Measurements from ENCODE around the gene MMP15.
"Not testable (repeated sequence)": the region's sequence is repeated elsewhere in the genome, so short reads cannot be mapped to it uniquely, and the experiment has no call there.

The MMP15 gene

DNA sequence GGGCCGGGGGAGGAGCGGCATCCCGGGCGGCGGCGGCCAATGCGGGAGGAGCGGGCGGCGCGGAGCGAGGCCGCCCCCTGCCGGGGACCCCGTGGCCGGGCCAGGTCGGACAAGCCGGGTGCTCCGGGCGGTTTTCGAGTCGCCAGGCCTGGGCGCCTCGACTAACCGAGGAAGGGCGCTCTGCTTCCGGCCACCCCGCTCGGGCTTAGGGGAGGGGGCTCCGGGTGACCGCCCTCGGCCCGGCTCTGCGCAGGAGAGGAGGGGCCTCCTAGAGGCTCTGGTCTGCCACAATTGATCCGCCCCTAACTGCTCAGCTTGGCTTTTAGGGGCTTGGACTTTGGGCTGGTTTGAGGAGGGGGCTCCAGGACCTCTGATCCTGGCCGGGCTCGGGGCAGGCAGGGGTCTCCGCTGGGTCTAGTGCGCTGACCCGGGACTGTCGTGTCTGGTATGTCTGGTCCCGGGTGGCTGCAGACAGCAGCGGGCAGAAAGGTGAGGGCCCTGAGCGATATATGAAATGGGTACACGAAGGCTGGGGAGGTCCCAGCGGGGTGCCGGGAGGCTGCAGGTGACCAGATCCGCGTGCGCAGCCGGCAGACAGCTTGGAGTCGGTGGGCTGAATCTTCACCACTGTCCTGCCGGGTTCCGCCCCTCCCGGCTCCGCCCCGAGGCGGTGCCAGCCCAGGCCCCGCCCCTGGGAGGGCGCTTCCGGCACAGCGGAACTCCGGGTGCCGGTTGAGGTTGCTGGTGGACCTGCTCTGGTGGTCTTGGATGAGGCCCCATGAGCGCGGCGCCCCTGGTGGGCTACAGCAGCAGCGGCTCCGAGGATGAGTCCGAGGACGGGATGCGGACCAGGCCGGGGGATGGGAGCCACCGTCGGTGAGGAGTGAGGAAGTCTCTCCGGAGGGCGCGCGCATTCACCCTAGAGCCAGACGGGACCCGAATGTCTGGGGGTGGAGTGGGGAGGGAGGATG lies 24.6 kb upstream of the MMP15 start, which contains the start of gene USB1:
Gene USB1 (plus strand): TSS at position 702 of the 971 bp plus-strand sequence. CDS start 77 bp downstream, at position 779.
- H3K4me2 ChIP-seq: peak within 1 kb of the TSS; percentile 100
- H3K4me3 ChIP-seq: peak within 1 kb of the TSS; percentile 75
- H3K27me3 ChIP-seq: no peaks in the 10 kb centered on the region
- peak within 1 kb of the TSS; percentile 86 for H3K9ac ChIP-seq
- H3K27ac ChIP-seq: peak within 1 kb of the TSS; percentile 84
- no peaks in the 10 kb centered on the region; the same call in 1 of the 2 replicates for H3K9me3 ChIP-seq
- peaks cover 52% of the 10 kb centered on the region for H3K4me1 ChIP-seq
- peaks cover 46% of the 10 kb centered on the region for H3K36me3 ChIP-seq
- TF ChIP-seq Cebpa-rat (IDR thresholded peaks at IDR 0.05): no peak
- peaks cover 45% of the 10 kb centered on the region for H4K20me1 ChIP-seq

DNA sequence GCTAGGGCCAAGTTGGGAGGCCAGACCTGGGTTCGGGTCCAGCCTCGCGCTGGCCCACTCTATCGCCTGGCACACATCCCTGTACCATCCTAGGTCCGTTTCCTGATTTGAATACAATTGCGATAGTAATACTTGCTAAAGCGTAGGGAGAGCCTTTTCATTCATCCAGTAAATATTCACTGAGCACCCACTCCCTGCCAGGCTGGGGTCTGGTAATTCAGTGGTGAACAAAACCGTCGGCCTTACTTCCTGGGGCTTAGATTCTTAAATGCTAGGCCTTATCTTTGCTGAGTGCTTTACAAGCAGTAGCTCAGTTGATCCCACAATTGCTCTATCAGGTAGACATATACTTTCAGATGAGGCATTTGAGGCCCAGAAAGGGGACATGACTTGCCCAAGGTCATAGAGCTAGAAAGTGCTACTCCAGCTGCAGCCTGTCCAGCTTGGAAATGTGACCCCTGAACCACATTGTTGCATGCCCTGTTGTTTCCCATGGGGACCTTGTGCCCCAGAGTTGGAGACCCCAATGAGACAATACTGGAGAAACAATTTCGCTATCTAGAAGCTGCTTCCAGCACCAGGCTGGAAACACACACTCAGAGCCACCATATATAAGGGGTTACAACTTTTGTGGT lies 23.7 kb upstream of the MMP15 start:
- Histone ChIP-seq H3K4me3 (peak overlapping the region; percentile 75), H3K36me3 (peaks cover 45% of the 10 kb centered on the region), H3K9ac (peak overlapping the region; percentile 86), H3K4me2 (peak overlapping the region; percentile 100), H3K27me3 (no peaks in the 10 kb centered on the region), H3K27ac (peak overlapping the region; percentile 84), H4K20me1 (peaks cover 36% of the 10 kb centered on the region), H3K4me1 (peaks cover 52% of the 10 kb centered on the region), H3K9me3 (peaks cover 5% of the 10 kb centered on the region)
- no peak for TF ChIP-seq Cebpa-rat (IDR thresholded peaks at IDR 0.05)

DNA sequence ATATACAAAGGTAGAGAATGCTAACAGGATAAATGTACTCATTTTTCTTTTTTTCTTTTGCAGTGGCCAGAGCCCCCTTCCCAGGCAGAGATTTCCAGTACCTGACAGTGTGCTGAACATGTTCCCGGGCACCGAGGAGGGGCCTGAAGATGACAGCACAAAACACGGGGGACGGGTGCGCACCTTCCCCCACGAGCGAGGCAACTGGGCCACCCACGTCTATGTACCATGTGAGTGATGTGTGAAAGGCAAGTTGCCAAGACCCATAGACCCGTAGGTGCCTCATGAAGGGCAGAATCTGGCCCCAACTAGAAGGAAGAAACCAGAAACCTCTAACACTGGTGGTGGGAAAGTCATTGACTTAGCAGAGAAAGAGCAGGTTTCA lies 23.1 kb upstream of the MMP15 start:
- peaks cover 40% of the 10 kb centered on the region for H3K36me3 ChIP-seq
- peak overlapping the region; percentile 100 for H3K4me2 ChIP-seq
- H3K27me3 ChIP-seq: no peaks in the 10 kb centered on the region
- H3K27ac ChIP-seq: no peak overlapping the region
- H3K9me3 ChIP-seq: peaks cover 5% of the 10 kb centered on the region
- peaks cover 52% of the 10 kb centered on the region for H3K4me1 ChIP-seq
- H3K4me3 ChIP-seq: no peak overlapping the region
- 0 out of 2 replicates have a peak overlapping the region, but pooled peaks have one; percentile 86 for H3K9ac ChIP-seq
- peaks cover 31% of the 10 kb centered on the region for H4K20me1 ChIP-seq
- TF ChIP-seq Cebpa-rat (IDR thresholded peaks at IDR 0.05): no peak

DNA sequence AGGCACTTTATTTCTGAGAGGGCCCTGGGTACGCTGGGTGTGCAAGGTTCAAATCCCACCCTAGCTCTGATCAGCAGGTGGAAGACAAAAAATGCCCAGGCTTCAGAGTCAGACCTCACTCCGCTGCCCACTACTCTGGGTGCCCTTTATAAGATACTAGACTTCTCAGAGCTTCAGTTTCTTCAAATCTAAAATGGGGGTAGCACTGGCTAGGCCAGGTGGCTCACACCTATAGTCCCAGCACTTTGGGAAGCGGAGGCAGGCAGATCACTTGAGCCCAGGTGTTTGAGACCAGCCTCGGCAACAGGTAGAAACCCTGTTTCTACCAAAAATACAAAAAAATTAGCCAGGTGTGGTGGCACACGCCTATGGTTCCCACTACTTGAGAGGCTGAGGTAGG lies 22.6 kb upstream of the MMP15 start:
- Histone ChIP-seq H3K36me3 (peaks cover 35% of the 10 kb centered on the region), H3K27ac (no peak overlapping the region), H4K20me1 (peaks cover 25% of the 10 kb centered on the region), H3K4me3 (no peak overlapping the region), H3K9me3 (peaks cover 5% of the 10 kb centered on the region), H3K4me2 (no peak overlapping the region), H3K4me1 (peaks cover 50% of the 10 kb centered on the region), H3K9ac (no peak overlapping the region), H3K27me3 (no peaks in the 10 kb centered on the region)
- no peak for TF ChIP-seq Cebpa-rat (IDR thresholded peaks at IDR 0.05)

DNA sequence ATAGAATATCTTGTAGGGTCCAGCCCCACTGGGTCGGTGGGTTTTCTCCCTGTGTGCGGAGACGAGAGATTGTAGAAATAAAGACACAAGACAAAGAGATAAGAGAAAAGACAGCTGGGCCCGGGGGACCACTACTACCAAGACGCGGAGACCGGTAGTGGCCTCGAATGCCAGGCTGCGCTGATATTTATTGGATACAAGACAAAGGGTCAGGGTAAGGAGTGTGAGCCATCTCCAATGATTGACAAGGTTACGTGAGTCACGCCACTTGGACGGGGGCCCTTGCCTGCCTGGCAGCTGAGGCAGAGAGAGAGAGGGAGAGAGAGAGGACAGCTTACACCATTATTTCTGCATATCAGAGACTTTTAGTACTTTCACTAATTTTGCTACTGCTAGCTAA lies 20.8 kb upstream of the MMP15 start:
- not testable (repeated sequence) for H3K9me3 ChIP-seq, H3K9ac ChIP-seq, H3K27me3 ChIP-seq, H3K4me3 ChIP-seq, H4K20me1 ChIP-seq, H3K27ac ChIP-seq
- peaks cover 35% of the 10 kb centered on the region for H3K36me3 ChIP-seq
- H3K4me1 ChIP-seq: peaks cover 32% of the 10 kb centered on the region
- peak overlapping the region; percentile 66 for H3K4me2 ChIP-seq

DNA sequence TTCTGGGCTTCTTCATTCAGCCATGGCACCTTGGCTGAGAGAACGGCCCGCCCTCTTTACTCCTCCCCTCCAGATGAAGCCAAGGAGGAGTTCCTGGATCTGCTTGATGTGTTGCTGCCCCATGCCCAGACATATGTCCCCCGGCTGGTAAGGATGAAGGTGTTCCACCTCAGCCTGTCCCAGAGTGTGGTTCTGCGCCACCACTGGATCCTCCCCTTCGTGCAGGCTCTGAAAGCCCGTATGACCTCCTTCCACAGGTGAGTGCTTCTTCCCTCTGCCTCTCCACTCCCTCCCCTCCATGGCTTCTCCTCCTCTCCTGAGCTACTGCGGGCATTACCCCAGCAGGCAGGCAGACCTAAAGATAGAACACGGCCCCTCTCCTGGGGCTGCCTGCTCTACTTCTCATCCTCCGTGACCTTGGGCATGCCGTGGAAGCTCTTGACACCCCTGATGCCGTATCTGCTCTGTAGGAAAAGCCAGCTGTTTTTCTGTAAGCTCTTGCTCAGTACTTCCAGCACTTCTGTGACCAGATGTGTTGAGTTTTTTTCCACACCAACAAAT lies 15.6 kb upstream of the MMP15 start:
- TF ChIP-seq Cebpa-rat (IDR thresholded peaks at IDR 0.05): no peak
- no peaks in the 10 kb centered on the region for H4K20me1 ChIP-seq
- H3K4me3 ChIP-seq: no peak overlapping the region
- peaks cover 5% of the 10 kb centered on the region for H3K9me3 ChIP-seq
- H3K27ac ChIP-seq: no peak overlapping the region
- H3K4me1 ChIP-seq: peaks cover 2% of the 10 kb centered on the region
- H3K9ac ChIP-seq: no peak overlapping the region
- peaks cover 57% of the 10 kb centered on the region for H3K36me3 ChIP-seq
- H3K4me2 ChIP-seq: no peak overlapping the region
- H3K27me3 ChIP-seq: no peaks in the 10 kb centered on the region

DNA sequence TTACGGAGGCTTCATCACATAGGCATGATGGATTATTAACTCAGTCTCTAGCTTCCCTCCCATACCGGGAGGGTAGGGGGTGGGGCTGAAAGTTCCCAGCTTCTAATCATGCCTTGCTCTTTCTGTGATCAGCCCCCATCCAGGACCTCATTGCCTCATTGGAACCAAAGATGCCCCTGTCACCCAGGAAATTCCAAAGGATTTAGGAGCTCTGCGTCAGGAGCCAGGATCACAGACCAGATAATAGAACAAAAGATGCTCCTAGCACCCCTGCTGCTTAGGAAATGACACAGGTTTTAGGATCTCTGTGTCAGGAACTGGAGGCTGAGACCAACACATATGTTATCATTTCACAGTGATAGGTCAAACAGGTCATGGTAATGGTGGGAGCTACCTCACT lies 14.7 kb upstream of the MMP15 start:
- Histone ChIP-seq H3K4me3 (no peak overlapping the region), H3K4me1 (no peaks in the 10 kb centered on the region), H3K36me3 (peaks cover 56% of the 10 kb centered on the region), H3K9me3 (peaks cover 5% of the 10 kb centered on the region), H4K20me1 (0 out of 2 replicates have a peak, but pooled peaks cover under 1% of the 10 kb centered on the region), H3K27me3 (no peaks in the 10 kb centered on the region), H3K4me2 (no peak overlapping the region), H3K27ac (no peak overlapping the region), H3K9ac (no peak overlapping the region)
- TF ChIP-seq Cebpa-rat (IDR thresholded peaks at IDR 0.05): no peak

DNA sequence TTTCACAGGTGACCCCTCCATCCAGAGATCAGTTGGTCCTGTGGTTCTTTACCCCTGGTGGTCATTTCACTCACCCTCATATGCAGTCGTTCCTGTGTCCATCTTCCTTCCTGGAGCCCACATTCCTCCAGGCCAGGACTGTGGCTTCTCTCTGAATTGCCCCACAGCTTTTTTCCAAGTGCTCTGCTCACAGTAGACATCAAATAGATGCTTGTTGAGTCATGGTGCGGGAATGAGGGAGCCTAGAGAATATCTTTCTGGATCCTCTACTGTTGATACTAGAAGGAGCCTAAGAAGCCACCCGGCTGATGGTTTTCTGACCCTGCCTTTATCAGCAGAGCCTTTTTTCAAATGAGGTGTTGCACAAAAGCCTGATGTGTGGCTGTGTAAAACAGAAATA lies 13.9 kb upstream of the MMP15 start:
- Histone ChIP-seq H3K4me3 (no peak overlapping the region), H3K4me1 (no peaks in the 10 kb centered on the region), H3K4me2 (no peak overlapping the region), H4K20me1 (0 out of 2 replicates have a peak, but pooled peaks cover 8% of the 10 kb centered on the region), H3K27ac (no peak overlapping the region), H3K27me3 (no peaks in the 10 kb centered on the region), H3K9me3 (peaks cover under 1% of the 10 kb centered on the region; the same call in 1 of the 2 replicates), H3K9ac (no peak overlapping the region), H3K36me3 (peaks cover 51% of the 10 kb centered on the region)
- TF ChIP-seq Cebpa-rat (IDR thresholded peaks at IDR 0.05): no peak

DNA sequence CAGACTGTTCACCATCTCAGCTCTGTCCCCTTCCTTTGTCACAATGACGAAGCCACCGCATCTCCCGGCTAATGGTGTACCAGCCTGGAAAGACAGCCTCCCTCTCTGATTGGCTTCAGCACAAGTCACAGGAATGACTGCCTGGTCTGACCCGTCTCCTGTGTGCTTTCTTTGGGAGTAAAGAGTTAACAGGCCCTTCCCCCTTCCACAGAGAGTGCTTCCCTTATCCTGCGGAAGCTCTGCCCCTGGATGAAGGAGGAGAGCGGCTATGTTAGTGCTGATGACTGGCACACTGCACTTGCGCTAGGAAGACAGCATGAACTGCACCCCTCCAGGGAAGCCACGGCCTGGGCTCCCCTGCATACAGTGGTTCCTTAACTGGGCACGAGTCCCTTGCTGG lies 13.1 kb upstream of the MMP15 start:
- Histone ChIP-seq H3K9me3 (no peaks in the 10 kb centered on the region), H3K27me3 (no peaks in the 10 kb centered on the region), H3K36me3 (peaks cover 58% of the 10 kb centered on the region), H4K20me1 (0 out of 2 replicates have a peak, but pooled peaks cover 8% of the 10 kb centered on the region), H3K9ac (no peak overlapping the region), H3K4me2 (no peak overlapping the region), H3K4me1 (no peaks in the 10 kb centered on the region), H3K27ac (no peak overlapping the region), H3K4me3 (no peak overlapping the region)
- TF ChIP-seq Cebpa-rat (IDR thresholded peaks at IDR 0.05): no peak

Data from BLaER1 (cell line).